ENCODE measurements around the gene SERP2.

SERP2 gene

DNA sequence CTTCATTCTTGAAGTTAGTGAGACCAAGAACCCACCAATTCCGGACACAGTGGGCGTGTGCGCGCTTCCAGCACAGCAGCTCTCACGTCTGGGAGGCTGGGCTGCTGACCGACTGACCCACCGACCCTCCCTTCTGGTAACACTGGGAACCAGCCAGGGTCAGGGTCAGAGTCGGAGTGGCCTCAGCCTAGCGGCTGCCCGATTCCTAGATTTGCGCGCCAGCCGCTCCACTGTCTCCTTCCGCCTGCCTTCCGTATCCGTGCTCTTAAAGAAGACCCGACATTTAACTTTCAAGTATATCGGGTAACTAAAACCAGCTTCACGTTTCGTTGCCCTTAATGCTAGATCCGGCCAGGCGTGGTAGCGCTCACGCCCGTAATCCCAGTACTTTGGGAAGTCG lies 41.1 kb downstream of the SERP2 start:
- DNase-seq, result no peak

DNA sequence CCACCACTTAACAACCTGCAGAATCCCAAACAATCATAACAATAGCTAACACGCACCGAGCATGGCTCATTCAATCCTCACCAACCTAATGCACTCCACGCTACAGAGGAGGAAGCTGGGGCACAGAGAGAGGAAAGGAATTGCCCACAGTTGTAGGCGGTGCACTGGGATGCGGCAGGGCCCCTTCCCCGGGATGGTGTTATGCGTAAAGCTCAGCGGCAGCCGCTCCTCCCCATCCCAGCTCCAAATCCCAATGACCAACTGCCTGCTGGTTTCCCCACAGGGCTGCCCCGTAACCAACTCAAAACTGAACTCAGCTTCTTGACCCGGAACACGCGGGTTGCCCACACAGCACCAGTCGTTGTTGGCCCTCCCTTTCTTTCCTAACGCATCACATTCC lies 42.2 kb downstream of the SERP2 start:
- no peak for DNase-seq

DNA sequence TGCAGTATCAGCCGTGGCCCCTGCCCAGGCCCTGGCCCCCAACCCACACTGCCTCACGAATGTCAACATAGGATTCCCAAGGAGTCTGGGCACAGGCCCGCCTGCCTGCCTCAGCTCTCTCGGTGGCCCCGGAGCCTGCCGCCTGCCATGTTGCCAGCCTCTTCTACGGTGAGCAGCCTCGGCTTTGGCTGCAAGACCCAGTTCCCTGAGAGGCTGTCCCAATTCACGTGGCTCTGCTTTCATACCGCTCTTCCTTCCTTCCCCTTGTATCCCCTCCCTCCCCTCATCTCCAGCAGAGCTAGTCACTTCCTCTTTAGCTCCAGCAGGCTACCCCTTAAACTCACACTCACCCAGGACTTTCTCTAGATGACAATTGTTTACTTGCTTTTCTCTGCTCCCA lies 42.7 kb downstream of the SERP2 start:
- DNase-seq, result no peak

DNA sequence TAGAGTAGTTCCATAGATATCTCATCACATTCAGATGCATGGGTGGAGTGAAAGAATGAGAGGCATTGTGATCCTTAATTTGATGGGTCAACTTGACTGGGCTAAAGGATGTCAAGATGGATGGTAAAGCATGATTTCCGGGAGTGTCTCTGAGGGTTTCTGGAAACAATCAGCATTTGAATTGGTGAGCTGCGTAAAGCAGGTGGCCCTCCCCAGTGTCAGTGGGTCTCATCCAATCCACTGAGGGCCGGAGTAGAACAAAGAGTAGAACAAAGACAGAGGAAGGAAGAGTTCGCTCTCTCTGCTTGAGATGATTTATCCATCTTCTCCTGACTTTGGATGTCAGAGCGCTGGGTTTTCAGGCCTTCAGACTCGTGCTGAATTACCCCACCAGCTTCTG lies 43.1 kb downstream of the SERP2 start:
- DNase-seq, result no peak

DNA sequence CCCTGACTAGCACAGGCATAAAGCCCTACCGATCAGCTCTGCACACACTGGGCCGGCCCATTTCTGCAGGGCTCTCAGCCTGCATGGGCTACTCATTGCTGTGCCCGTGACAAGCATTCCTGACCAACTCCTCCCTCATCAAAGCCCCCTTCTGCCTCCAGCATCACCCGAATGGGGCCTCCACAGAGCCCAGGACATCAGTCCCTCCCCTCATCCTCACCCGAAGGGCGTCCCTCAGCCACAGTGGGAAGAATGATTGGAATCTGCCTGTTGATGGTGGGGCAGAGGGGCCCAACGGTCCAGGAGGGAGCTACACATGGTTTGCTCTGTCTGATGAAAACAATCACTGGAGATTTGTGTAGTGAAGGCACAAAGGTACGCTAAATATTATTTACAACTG lies 43.8 kb downstream of the SERP2 start:
- no peak for DNase-seq

DNA sequence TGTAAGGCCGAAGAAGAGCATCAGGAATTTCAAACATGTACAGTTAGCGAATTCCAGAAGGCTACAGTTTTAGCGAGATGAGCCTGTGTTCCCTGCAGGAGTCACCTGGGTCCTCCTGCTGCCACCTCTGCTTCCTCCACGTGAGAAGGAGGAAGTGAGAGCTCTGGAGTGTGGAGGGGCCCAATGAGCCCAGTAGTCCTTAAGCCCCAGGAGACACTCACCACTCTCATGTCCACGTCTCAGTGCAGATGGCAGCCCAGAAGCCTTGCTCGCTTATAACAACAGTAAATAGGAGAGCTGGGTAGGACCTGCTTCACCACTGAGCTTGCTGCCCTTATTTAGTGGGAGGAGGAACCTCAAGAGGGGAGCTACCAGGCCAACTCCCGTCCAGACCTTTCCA lies 44.3 kb downstream of the SERP2 start:
- no peak for DNase-seq

DNA sequence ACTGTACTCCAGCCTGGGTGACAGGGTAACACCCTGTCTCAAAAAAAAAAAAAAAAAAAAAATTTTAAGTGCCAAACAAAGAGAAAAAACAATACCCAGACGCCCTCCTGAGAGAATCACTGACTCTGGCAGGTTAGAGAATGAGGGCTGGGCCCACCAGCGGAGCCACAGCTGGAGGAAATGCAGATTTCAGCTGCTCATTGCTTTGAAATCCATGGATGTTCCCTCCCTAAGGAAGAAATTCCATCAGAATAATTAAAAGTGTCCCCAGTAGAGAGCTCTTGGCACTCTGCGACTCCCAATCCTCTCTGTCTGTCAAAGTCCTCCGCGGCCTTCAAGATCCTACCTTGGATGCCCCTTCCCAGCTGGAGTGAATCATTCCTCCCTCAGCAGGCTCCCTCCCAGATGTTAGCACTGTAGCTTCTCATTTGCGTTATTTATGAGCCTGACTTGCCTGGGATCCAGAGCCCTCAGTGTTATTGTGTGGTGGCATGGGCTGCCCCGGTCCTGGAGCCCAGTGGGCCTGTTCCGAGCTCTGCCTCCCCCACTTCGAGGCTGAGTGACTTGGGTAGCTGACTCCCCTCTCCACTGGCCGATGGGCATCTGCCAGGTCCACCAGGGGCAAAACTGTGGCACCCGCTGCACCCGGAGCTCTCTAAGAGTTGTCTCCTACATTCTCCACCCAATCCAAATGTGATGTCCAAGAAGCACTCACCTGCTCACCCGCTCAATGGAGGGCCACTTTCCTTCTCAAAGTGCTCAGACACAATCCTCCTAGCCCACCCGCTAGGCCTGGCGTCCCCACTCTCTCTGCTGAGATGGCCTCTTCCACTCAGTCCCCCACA lies 47.0 kb downstream of the SERP2 start:
- DNase-seq, result no peak

DNA sequence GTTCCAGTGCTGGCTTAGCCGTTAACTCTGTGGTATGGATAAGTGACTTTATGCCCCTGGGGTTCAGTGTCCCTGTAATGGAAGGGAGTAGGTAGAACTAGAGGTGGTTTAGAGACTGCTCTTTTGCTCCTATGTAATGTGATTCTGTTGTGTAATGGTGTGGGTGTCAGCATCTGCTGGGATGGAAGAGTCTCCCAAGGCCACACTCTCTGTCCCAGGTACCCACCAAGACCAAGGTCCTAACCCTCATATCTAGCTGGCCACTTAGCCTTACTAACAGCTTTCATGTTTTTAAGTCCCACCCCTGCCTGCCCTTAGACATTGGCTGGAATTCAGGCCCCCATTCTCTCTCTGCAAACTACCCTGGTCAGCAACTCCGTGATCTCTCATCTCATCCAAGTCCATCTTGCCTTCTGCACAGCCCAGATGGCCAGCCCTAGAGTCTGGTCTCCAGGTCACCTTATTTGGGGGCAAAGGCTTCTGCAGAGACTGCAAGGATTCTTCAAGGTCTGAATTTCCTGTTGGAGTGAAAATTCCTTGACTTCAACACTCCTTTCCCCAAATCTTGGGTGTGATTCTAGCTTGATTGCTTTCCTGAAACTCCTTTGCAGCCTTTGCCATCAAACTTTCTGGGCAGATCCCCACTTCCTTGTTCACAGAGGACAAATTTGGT lies 48.4 kb downstream of the SERP2 start:
- no peak for DNase-seq

DNA sequence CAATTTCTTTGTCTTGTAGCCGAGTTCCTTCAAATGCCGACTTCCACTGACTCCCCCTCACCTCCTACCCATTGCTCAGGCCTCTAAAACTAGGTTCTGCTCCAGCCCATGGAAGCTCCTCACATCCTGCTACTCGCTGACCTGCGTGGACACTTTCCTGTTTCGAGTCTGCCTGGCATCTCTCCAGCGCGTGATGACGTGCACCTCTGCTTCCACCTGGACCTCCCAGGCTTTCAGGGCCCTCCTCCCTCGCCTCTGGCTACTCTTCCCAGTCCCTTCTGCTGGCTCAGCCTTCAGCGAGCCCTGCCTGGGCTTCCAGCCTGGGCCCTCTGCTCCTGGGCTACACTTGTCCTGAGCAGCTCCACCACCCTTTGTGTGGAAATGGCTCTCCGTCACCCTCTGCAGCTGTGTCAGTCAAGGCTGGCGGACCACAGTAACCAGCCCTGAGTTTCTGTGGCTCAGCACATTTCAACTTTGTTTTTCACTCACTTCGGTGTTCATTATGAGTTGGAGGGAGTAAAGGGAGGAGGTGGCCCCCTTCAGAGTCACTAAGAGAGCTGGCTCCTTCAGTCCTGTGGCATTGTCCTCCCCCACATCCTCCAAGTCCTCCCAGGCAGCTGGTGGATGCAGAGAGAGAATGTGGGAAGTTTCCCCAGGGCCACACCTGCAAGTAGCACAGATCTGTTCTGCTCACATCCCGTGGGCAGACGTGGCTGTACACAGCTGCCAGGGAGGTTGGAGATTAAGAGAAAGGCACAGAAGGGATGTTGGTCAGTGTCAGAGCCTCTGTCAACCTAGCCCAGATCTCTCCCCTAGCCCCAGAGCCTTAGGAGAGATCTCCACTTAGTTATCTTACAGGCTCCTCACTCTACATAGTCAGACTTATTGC lies 49.4 kb downstream of the SERP2 start:
- no peak for DNase-seq

DNA sequence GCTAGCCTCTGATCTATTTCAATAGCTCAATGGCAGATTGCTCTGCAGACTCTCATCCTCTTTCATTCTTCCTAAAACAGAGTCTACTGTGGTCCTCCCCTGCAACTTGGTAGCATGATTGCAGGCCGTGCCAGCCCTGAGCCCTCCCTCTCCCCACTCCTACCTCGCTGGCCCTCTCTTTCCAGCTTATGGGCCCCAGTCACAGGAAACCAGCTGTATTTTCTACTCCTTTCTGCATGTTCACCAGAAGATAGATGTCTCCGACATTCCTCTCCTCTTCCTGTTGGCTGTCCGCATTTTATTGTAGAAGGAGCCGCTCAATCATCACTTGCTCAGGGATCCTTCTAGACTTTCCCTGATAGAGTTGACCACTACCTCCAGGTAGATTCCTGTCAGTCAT lies 50.2 kb downstream of the SERP2 start:
- DNase-seq, result no peak

DNA sequence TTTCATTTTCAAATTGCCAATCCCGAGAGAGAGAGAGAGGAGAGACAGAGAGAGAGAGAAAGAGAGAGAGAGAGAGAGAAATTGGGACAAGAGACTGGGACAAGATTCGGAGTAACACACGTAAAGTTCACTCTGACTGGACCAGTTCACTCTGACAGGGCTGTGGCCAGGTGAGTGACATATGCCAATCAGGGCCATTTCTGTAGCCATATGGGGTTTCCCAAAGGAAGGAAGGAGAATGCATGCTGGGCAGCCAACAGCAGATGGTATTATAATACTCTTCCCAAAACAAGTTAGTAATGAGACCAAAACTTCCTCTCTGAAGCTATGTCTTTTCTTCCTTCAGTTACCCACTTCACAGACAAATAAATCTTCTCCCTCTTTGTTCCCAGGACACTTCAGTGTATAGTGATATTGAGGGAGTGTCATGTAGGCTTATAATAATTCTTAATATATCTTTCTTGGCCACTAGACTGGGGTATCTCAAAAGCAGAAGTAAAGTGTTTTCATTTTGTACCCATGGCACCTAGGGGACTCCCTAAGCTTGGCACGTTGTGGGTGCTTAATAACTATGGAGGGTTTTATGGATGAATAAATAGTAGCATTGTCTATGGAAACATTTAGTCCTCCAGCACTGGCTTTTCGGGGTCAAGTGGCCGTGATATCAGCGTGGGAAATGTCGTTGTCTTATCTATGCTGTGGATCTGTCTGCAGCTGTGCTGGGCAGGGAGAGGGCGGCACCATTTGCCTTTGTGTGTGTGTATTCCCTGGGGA lies 51.6 kb downstream of the SERP2 start:
- no peak for DNase-seq

DNA sequence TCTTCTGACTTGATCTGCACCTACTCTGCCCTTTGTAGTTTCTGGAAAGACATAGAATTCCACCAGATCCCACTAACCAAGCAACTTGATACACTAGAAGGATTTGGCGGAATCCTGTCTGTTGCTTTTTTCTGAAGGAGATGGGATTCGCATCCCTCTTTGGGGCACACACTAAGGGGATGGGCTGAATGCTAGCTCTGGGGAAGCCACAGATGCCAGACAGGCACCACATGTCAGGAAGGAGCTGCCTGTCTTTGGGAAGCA lies 52.1 kb downstream of the SERP2 start:
- no peak for DNase-seq

DNA sequence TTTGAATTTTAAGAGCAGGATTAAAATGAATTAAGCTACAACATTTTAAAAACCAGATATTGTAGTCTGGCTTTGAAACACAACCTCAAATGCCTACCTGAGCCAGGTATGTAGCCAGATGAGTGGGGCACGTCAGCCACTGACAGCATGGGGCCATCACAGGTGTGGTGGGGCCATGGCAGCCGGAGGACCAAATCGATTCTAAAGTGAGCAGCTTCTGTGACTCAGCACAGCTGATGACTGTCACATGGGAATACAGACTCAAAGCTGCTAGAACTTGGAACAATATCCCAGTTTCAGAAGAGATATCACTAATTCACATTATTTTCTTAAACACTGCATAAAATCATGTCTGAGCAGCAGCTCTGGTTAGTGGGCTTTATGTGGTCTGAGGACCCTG lies 52.8 kb downstream of the SERP2 start:
- DNase-seq, result no peak

DNA sequence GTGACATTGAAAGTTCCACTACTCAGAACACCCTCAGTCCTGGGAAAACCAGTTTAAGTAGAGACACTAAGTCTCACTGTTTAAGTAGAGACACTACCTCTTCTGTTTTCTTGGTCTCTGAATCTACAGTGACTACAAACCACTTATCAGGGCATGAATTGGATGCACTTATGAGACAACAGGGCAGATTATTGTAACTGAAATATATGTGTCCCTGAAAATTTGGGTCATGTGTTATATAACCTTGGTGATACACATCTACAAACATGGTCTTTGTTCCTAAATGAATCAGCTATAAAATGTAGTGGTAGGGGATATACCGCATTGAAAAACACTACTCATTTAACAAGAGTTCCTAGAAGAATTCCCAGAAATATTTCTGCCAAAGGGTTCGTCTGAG lies 55.7 kb downstream of the SERP2 start:
- DNase-seq, result no peak

DNA sequence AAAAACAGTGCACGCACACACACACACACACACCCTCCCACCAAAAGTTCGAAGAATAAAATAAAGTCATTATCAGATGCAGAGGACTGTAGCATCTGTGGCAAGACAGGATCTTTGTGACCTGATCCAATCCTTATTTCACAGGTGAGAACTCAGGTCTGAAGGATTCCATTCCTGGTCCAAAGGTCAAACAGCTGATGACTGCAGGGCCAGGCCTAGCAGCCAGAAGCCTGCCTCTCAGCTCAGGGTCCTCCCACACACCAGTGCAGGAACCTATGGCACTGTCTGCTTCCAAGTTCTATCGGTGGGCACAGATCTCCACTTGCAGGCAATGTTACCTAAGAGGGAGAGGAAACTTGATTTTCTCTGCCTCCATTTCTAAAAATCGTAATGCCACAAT lies 57.5 kb downstream of the SERP2 start:
- DNase-seq, result no peak

DNA sequence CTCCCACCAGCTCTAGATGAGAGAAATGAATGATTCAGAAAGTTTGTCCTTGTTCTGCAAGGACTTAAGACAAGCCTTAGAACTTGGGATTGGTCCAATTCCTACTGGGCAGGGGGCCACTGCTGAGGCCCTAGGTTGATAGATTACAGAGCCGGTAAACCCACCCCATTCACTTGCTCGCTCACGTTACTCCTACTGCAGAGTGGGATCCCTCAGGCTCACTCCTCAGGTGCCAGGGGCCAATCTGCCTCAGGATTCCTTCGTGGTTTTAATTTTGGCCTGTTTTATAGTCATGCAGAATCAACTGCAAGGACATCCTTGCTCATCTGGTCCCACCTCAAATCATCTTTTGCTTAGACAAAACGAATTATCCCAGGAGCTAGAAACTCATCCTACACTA lies 59.0 kb downstream of the SERP2 start:
- DNase-seq, result no peak

DNA sequence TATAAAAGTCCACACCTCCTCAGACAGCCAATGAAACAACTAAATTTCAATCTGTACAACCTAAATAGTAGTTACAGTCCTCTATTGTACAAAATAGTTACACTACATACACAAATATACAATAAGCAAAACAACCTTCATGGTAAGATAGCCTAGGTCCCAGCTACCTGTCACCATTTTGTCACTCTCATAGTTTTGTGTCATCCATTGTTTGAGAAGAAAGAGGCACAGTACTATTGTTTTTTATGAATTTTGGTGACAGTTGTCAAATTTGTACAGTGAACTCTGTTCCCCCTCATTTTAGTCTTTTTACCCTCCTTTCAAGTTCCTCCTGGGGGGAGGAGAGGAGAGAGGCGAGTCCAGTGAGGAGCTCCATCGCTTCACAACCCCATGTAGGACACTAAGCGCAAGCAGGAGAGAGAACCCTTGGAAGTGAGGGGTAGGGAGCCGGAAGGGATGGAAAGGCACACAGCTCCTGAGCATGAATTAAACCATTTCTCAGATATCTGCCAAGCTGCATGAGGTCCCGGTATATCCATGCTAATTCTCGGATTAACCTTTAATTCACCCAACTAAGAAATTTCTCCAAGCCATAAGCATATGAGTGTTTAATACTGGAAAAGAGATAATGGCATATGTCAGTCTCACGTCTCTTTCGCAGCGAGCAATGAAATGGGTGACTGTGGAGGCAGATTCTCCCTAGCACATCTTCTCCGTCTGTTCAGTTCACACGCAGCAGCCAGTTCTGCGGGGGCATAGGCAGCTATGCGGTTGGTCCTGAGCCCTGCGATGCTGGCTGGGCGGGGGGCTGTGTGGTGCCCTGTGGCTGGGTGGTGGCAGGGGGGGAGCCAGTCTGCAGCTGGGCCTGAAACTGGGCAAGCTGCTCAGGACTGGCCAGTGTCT lies 60.5 kb downstream of the SERP2 start:
- DNase-seq, result no peak

DNA sequence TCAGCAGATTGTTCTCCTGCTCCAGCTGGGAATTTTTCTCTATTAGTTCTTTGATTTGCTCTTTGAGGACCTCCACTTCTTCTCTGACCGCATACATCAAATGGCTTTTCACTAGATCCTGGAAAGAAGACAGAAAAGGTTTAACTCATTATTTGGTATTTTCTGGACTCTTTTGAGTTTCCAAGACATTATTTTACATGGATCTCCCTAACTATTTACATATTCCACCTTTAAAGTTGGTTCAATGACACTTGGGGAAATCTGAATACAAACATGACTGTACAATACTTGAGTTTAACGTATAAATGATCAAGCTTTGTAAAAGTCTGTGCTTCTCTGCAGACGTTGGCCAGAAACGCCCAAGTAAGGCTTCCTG lies 61.1 kb downstream of the SERP2 start:
- DNase-seq, result no peak

DNA sequence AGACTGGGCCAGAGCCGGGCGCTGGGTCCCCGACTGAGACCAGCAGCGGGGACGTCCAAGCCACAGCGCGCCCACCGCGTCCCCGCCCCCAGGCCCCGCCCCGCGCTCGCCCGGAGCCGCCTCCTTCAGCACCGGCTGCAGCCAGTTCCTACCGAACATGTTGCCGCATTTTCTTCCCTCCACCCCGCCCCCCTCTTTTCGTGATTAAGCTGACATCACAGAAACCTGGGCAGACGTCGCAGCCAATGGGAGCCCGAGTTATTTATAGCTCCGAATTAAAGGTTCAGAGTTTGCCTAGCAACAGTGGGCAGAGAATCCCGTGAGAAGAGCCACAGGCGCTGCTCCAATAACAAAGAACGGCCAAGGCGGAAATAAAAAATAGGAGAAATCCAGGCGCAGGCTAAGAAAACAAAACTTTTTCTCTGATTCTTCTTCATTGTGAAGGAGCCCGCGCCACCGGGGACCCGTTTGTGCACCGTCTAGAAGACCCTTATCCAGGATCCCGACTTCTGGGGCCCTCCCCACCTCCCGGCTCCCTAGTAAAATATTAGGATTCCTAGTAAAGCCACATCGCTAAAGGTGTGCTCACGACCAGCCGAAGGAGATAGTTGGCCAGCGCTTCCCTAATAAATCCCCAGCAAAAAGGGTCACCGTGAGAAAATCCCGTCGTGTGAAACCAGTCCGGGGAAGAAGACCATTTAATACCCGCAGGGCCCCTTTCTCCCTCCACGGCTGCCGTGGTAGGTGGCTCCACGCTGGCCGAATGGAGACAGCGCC lies 61.7 kb downstream of the SERP2 start:
- DNase-seq, result peak; percentile 77

DNA sequence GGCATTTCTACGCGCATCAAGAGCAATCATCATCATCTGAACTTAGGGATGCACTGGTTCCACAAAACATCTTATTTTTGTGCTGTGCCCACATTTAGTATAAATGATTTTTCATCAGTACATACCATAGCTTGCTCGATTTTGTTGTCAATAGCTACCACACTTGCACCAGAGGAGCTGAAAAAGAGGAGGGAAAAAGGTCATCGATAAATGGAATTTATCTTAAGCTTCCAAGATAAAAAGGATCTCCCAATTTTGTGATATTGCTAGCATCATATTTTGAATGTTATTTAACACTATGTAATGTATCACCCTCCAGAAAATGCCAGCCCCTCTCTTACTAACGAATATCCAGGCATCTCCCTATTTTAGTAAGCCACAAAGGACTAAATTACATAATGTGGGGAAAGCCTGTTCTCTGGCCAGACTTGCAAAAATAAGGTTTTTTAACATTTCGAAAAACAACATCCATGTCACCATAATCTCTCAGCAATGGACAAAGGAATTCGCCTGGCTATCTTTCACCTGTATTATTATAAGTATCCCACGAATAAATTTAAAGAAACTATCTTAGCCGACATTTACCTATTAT lies 62.4 kb downstream of the SERP2 start:
- DNase-seq, result no peak
